ENCODE data around the gene USH1G.
"Not testable (repeated sequence)": the region's sequence is repeated elsewhere in the genome, so short reads cannot be mapped to it uniquely, and the experiment has no call there.

USH1G gene

GRCh38 chr17:74971069-74971841, 48.2 kb upstream of the USH1G start:
- no peaks in the 10 kb centered on the region for H3K79me2 ChIP-seq (ENCODE audit: insufficient read depth, low read length)
- H3K27me3 ChIP-seq (ENCODE audit: low read length) = no peaks in the 10 kb centered on the region
- H3K36me3 ChIP-seq (ENCODE audit: low read length) = no peaks in the 10 kb centered on the region
- TF ChIP-seq EZH2phosphoT487 (conservative IDR thresholded peaks at IDR 0.05; ENCODE audit: low read length) (no peak), CTCF (IDR thresholded peaks at IDR 0.05; ENCODE audit: insufficient read depth, low read length, poor library complexity, severe bottlenecking) (no peak)
- no peak overlapping the region for H2AFZ ChIP-seq (ENCODE audit: low read depth, low read length, severe bottlenecking)
- H3K4me2 ChIP-seq (ENCODE audit: low read depth, low read length, poor library complexity, severe bottlenecking) = no peak overlapping the region
- no peaks in the 10 kb centered on the region for H3F3A ChIP-seq (ENCODE audit: insufficient read depth)
- H3K27ac ChIP-seq (ENCODE audit: low read depth, low read length) = no peak overlapping the region
- H3K9me3 ChIP-seq (ENCODE audit: insufficient read depth, low read length) = no peaks in the 10 kb centered on the region
- H3K9ac ChIP-seq (ENCODE audit: low read length) = no peak overlapping the region
- H3K4me3 ChIP-seq (ENCODE audit: insufficient read depth, low read length, poor library complexity, severe bottlenecking) = no peak overlapping the region
- H3K9me2 ChIP-seq (replicated peaks; ENCODE audit: insufficient read depth, low read length) = no peaks in the 10 kb centered on the region
- no peaks in the 10 kb centered on the region for H4K20me1 ChIP-seq (ENCODE audit: low read depth, low read length)

GRCh38 chr17:74970395-74970794, 47.3 kb upstream of the USH1G start:
- no peaks in the 10 kb centered on the region for H3K9me2 ChIP-seq (replicated peaks; ENCODE audit: insufficient read depth, low read length)
- H3K4me3 ChIP-seq (ENCODE audit: insufficient read depth, low read length, poor library complexity, severe bottlenecking) = no peak overlapping the region
- no peaks in the 10 kb centered on the region for H3K36me3 ChIP-seq (ENCODE audit: low read length)
- no peaks in the 10 kb centered on the region for H3K27me3 ChIP-seq (ENCODE audit: low read length)
- no peaks in the 10 kb centered on the region for H4K20me1 ChIP-seq (ENCODE audit: low read depth, low read length)
- no peaks in the 10 kb centered on the region for H3K9me3 ChIP-seq (ENCODE audit: insufficient read depth, low read length)
- no peak overlapping the region for H3K4me2 ChIP-seq (ENCODE audit: low read depth, low read length, poor library complexity, severe bottlenecking)
- H3F3A ChIP-seq (ENCODE audit: insufficient read depth) = no peaks in the 10 kb centered on the region
- H3K27ac ChIP-seq (ENCODE audit: low read depth, low read length) = no peak overlapping the region
- no peak overlapping the region for H3K9ac ChIP-seq (ENCODE audit: low read length)
- TF ChIP-seq EZH2phosphoT487 (conservative IDR thresholded peaks at IDR 0.05; ENCODE audit: low read length) (no peak), CTCF (IDR thresholded peaks at IDR 0.05; ENCODE audit: insufficient read depth, low read length, poor library complexity, severe bottlenecking) (no peak)
- H3K79me2 ChIP-seq (ENCODE audit: insufficient read depth, low read length) = no peaks in the 10 kb centered on the region
- H2AFZ ChIP-seq (ENCODE audit: low read depth, low read length, severe bottlenecking) = no peak overlapping the region

GRCh38 chr17:74969501-74969900, 46.4 kb upstream of the USH1G start:
- H4K20me1 ChIP-seq (ENCODE audit: low read depth, low read length); H3F3A ChIP-seq (ENCODE audit: insufficient read depth); H3K4me3 ChIP-seq (ENCODE audit: insufficient read depth, low read length, poor library complexity, severe bottlenecking); H3K4me2 ChIP-seq (ENCODE audit: low read depth, low read length, poor library complexity, severe bottlenecking); H3K79me2 ChIP-seq (ENCODE audit: insufficient read depth, low read length); H2AFZ ChIP-seq (ENCODE audit: low read depth, low read length, severe bottlenecking); H3K9me3 ChIP-seq (ENCODE audit: insufficient read depth, low read length); H3K9me2 ChIP-seq (replicated peaks; ENCODE audit: insufficient read depth, low read length); H3K27me3 ChIP-seq (ENCODE audit: low read length); H3K36me3 ChIP-seq (ENCODE audit: low read length); H3K9ac ChIP-seq (ENCODE audit: low read length); H3K27ac ChIP-seq (ENCODE audit: low read depth, low read length): not testable (repeated sequence)

GRCh38 chr17:74968361-74968780, 45.3 kb upstream of the USH1G start:
- Histone ChIP-seq H3K36me3 (ENCODE audit: low read length) (no peaks in the 10 kb centered on the region), H3K4me3 (ENCODE audit: insufficient read depth, low read length, poor library complexity, severe bottlenecking) (no peak overlapping the region), H3K9me2 (replicated peaks; ENCODE audit: insufficient read depth, low read length) (no peaks in the 10 kb centered on the region), H3K27me3 (ENCODE audit: low read length) (no peaks in the 10 kb centered on the region), H4K20me1 (ENCODE audit: low read depth, low read length) (no peaks in the 10 kb centered on the region), H3K9ac (ENCODE audit: low read length) (no peak overlapping the region), H3K9me3 (ENCODE audit: insufficient read depth, low read length) (no peaks in the 10 kb centered on the region), H3K79me2 (ENCODE audit: insufficient read depth, low read length) (no peaks in the 10 kb centered on the region), H3K4me2 (ENCODE audit: low read depth, low read length, poor library complexity, severe bottlenecking) (no peak overlapping the region), H3F3A (ENCODE audit: insufficient read depth) (no peaks in the 10 kb centered on the region), H2AFZ (ENCODE audit: low read depth, low read length, severe bottlenecking) (no peak overlapping the region), H3K27ac (ENCODE audit: low read depth, low read length) (no peak overlapping the region)
- TF ChIP-seq EZH2phosphoT487 (conservative IDR thresholded peaks at IDR 0.05; ENCODE audit: low read length) (no peak), CTCF (IDR thresholded peaks at IDR 0.05; ENCODE audit: insufficient read depth, low read length, poor library complexity, severe bottlenecking) (no peak)
